GM19397 (cell line): Measurements from ENCODE around the gene ABI3.
"Not testable (repeated sequence)": the region's sequence is repeated elsewhere in the genome, so short reads cannot be mapped to it uniquely, and the experiment has no call there.

ENCODE experiments used
- ATAC-seq: cut with Tn5 transposase; IDR thresholded peaks from one replicate; pipeline ENCODE4 v1.9.1; 2021; ENCODE audit warnings: mild to moderate bottlenecking, moderate library complexity; ENCODE audit not compliant: unreplicated experiment

The ABI3 gene

DNA sequence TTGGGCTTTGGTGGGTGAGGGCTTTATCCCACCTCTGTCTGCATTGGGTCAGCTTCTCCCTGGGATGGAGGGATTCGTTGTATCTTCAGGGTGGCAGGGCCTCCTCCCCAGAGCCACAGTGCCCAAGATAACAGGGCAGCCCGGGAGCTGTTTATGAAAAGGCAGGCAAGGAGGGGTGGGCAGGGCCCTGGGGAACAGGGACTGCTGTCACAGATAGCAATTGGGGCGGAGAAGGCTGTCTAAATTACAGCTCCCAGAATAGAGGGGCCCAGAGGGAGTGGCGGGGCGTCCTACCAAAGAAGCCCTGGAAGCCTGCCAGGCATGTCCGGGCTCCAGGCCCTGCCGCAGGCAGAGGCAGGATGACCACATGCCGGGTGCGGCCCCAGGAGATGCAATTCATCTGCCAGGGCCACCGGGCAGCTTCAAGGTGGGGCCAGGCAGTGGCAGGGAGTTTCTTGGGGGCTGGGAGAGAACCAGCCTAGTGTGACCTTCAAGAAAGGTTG is 38.8 kb downstream of the ABI3 start:
- no peak for ATAC-seq

DNA sequence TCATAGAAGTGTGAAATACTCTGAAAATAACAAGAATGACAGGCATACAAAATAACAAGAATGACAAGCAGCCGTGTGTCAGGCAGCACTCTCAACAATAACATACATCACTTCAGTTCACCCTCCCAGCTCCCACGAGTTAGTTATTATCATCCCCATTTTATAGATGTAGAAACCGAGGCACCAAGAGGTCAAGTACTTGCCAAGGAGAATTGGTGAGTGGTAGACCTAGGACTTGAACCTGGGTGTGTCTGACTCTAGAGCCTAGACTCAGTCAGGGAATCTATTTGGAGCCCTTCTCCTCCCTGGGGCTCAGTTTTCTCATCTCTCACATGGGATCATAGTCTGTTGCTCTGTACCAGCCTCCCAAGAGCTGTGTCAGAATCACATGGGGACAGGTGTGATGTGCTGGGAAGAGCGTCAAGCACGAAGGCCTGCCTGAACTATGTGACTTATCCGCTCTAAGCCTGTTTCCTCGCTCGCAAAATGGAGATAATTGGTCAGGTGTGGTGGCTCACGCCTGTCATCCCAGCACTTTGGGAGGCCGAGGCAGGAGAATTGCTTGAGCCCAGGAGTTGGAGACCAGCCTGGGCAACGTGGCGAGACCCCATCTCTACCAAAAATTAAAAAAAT is 39.5 kb downstream of the ABI3 start:
- no peak for ATAC-seq

DNA sequence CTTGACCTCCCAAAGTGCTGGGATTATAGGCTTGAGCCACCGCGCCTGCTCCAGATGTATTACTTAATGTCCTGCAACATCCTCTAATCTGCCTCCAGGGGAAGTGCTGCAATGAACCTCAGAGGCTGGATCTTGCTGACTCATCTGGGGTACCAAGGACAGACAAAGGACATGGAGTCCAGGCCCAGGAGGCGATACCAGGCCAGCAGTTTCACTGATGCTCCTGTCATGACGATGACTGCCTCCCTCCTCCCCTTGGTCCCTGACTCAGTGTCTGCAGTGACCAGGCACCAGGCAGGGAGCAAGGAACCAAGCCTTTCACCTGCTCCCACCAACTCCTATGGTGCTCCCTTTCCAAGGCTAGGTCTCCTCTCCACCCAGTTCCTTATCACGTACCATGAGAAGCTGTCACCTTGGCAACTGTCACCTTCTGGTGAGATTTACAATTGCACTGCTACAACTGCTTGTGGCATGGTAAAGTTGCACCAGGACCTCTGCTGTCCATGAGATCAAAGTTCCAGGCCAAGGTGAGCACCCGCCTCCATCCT is 41.7 kb downstream of the ABI3 start:
- ATAC-seq = no peak

DNA sequence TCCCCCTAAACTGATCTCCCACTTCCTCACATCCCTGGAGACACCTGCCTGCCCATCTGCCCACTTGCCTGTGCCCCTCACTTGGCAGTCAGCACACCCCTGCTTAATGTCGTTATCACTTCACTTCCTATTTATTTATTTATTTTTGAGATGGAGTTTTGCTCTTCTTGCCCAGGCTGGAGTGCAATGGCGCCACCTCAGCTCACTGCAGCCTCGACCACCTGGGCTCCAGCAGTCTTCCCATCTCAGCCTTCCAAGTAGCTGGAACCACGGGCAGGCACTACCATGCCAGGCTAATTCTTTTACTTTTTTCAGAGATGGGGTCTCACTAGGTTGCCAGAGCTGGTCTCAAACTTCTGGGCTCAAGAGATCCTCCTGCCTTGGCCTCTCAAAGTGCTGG is 43.6 kb downstream of the ABI3 start:
- ATAC-seq = no peak

DNA sequence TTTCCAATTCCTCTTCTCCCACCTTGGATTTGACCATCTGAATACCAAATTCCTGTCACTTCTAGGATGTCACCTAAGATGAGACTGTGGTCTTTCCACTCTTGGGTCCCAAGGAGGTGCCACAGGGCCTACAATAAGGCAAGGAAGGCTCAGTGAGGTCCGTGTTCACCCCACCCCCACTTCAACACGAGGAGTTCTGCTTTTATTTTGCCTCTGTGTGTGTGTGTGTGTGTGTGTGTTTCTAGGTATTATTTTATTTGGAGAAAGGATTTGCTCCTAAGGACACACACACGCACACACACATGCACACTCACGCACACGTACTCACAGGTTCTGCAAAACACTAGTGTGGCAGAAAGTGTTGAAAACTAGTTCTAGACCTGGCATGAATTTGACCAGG is 44.6 kb downstream of the ABI3 start:
- no peak for ATAC-seq

DNA sequence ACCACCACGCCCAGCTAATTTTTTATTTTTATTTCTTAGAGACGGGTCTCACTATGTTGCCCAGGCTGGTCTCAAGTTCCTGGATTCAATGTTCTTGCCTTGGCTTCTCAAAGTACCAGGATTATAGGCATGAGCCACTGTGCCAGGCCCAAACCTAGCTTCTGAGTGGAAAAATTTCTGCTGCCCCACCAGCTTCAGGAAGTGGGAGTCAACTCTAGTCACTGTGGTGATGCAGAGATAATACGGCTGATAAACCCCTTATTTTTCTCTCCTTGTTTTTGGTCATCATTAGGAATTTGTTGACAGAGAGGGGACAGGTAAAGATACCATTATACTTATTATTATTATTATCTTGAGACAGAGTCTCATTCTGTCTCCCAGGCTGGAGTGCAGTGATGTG is 47.9 kb downstream of the ABI3 start:
- no peak for ATAC-seq

DNA sequence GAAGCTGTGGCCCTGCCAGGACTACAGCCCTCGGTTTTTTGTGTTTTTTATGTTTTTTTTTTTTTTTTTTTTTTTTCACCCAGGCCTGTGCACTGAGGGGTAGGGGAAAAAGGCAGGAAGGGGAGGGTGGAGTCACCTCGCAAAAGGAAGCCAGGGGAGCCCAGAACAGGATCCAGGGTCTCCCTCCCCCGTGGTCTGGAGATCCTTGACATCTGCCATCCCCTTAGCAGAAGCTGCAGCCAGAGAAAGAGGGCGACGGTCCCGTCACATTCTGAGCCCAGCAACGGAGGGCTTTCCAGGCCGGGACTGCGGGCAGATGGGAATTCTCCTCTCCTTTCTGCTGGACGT is 49.1 kb downstream of the ABI3 start:
- ATAC-seq = no peak

DNA sequence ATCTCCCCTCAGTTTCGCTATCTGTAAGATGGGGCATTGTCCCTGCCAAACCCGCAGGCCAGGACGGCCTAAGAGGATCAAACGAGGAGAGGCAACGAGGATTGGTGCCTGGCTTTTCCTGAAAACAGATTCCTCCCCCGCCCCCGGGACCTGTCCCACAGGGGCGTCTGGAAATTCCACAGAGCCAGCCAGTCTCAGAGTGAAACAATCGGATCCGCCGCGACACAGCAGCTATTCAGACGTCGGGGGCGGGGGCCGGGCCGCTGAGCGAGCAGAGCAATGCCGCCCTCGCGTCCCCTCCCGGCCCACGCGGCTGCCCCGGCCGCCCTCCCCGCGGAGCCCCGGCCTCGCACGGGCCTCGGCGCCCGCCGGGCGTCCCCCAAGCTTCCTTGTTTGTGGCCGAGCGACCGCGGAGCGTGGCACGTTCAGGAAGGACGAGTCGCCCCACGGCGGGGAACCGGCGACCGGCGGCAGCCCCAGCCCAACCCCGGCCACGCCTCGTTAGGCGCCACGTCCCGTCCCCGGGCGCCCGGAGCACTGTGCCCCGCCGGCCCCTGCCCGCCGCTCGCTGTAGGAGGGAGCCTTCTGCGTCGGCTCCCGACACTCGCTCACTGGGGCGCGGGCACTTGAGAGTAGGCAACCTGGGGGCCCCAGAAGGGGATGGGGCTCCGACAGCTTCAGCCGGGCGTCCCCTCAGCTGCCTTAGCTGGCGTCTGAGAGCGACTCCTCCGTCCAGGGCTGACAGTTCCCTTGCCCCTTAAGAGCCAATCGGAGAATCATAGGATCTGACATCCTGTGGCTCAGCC is 49.7 kb downstream of the ABI3 start:
- no peak for ATAC-seq

DNA sequence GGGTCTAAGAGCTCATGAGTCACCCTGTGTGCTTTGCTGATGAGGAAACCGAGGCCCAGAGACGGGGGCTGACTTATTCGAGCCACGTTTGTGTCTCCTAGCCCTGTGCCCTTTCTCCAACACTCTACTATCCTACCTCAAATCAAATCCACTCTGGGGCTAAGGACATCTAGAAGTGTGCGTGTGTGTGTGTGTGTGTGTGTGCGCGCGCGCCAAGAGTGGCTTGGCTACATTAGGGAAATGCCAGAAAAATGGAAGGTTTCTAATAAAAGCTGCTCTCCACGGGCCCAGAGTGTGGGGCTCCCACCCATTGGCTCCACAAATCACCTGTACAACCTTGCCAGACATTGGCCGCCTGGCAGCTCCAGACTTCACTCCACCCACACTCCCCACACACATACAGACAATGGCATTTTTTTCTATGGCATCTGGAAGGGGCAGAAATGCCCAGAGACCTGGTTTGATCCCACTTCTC is 50.3 kb downstream of the ABI3 start:
- no peak for ATAC-seq

DNA sequence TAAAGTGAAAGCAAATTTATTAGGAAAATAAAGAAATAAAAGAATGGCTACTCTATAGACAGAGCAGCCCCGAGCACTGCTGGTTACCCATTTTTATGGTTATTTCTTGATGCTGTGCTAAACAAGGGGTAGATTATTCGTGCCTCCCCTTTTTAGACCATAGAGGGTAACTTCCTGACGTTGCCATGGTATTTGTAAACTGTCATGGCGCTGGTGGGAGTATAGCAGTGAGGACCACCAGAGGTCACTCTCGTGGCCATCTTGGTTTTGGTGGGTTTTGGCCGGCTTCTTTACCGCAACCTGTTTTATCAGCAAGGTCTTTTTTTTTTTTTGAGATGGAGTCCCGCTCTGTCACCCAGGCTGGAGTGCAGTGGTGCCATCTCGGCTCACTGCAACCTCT is 51.0 kb downstream of the ABI3 start:
- ATAC-seq = not testable (repeated sequence)

DNA sequence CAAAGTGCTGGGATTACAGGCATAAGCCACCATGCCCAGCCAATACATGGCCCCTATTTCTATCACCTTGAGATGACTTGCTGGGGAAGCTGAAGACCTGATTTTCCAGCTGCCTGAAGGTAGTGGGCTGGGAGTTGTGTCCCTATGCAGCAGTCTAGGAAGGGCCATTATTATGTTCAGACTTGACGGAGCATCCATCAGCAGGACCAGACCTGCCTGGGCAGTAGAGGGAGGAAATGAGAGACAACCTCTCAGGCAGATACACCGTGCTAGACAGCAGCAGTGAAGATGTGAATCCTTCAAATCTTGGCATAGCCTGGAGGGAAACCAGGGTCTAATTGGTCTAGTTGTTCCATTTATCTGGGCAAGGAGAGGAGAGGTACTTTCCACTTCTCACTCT is 55.7 kb downstream of the ABI3 start:
- no peak for ATAC-seq

DNA sequence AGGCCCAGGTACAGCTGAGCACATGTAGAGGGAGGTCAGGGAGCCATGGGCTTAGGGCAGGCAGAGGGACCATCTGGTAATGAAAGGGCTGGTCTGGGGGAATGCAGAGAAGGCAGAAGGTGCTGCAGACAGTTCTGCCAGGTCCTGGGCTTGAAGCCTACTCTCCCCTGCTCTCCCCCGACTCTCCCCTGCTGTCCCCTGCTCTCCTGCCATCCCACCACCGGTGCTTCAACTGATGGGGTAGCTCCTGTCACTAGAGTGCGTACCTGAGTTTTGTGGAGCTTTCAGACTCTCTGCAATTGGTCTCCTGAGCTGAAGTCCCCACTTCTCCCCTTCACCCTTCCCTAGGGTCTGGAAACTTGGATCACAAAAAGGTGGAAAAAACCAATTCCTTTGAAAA is 57.4 kb downstream of the ABI3 start:
- no peak for ATAC-seq

DNA sequence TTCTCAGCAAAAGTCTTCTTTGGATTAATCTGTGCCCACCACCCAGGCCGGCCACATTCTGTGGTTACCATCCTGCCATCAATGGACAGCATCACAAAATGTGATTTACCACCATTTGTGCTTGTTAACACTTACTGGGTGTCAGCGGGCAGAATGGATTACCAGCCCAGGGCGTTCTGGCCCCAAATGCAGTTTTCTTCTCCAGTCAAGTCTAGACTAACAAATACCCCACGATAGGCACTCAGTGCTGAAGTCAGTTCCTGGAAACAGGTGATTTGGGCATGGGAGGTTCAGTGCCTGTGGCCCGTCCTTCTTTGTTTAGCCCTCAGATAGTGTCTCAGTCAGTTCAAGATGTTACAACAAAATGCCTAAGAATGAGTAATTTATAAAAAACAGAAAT is 58.8 kb downstream of the ABI3 start:
- ATAC-seq = no peak
